Mucosa of stomach (tissue), 1 donor: ENCODE data around the gene TRPM3.
"Not testable (repeated sequence)": the region's sequence is repeated elsewhere in the genome, so short reads cannot be mapped to it uniquely, and the experiment has no call there.

ENCODE experiments used
- H3K27me3 ChIP-seq: one replicate; pipeline ENCODE4 v1.7.0; 2013; ENCODE audit warnings: mild to moderate bottlenecking, low read length; ENCODE audit not compliant: control insufficient read depth, insufficient read depth
- H3K36me3 ChIP-seq: one replicate; pipeline ENCODE4 v1.7.0; 2013; ENCODE audit warnings: low read length; ENCODE audit not compliant: control insufficient read depth, insufficient read depth
- H3K4me1 ChIP-seq: one replicate; pipeline ENCODE4 v1.7.0; 2013; ENCODE audit warnings: mild to moderate bottlenecking, low read length; ENCODE audit not compliant: control insufficient read depth, insufficient read depth
- H3K4me3 ChIP-seq: one replicate; pipeline ENCODE4 v1.7.0; 2013; ENCODE audit warnings: low read length
- H3K9ac ChIP-seq: one replicate; pipeline ENCODE4 v1.7.0; 2013; ENCODE audit warnings: mild to moderate bottlenecking, low read length, moderate library complexity
- H3K9me3 ChIP-seq: one replicate; pipeline ENCODE4 v1.7.0; 2013; ENCODE audit warnings: mild to moderate bottlenecking, low read length, moderate library complexity; ENCODE audit not compliant: control insufficient read depth
- donor health status: Pancreatic carcinoma.

Gene TRPM3

DNA sequence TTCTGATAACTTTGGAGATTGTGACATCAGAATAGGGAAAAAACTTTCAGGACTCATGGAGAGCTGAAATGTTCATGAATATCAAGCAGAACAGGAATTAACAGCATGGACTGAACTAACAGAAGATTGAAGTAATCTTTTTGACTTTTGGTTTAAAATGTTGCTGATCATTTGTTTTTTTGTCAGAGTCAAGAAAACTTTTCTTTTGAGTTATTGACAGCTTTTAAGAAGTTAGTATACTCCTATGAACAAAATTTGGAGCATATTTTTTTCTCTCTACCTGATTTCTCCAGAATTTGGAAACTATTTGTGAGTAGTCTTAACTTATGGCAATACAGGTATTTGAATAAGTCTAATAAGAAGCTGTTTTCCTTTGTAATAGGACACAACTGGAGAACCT lies 462.7 kb downstream of the TRPM3 start:
- no peaks in the 10 kb centered on the region for H3K9me3 ChIP-seq
- no peaks in the 10 kb centered on the region for H3K27me3 ChIP-seq
- H3K4me1 ChIP-seq = no peaks in the 10 kb centered on the region
- H3K9ac ChIP-seq = no peak overlapping the region
- no peak overlapping the region for H3K4me3 ChIP-seq
- no peaks in the 10 kb centered on the region for H3K36me3 ChIP-seq

GRCh38 chr9:70656281-70656680 lies 465.1 kb downstream of the TRPM3 start:
- no peak overlapping the region for H3K4me3 ChIP-seq
- no peaks in the 10 kb centered on the region for H3K4me1 ChIP-seq
- H3K36me3 ChIP-seq = no peaks in the 10 kb centered on the region
- H3K9me3 ChIP-seq = no peaks in the 10 kb centered on the region
- no peaks in the 10 kb centered on the region for H3K27me3 ChIP-seq
- no peak overlapping the region for H3K9ac ChIP-seq

GRCh38 chr9:70654144-70654543 lies 467.3 kb downstream of the TRPM3 start:
- Histone ChIP-seq H3K27me3 (no peaks in the 10 kb centered on the region), H3K9ac (no peak overlapping the region), H3K9me3 (no peaks in the 10 kb centered on the region), H3K4me3 (no peak overlapping the region), H3K4me1 (no peaks in the 10 kb centered on the region), H3K36me3 (no peaks in the 10 kb centered on the region)

DNA sequence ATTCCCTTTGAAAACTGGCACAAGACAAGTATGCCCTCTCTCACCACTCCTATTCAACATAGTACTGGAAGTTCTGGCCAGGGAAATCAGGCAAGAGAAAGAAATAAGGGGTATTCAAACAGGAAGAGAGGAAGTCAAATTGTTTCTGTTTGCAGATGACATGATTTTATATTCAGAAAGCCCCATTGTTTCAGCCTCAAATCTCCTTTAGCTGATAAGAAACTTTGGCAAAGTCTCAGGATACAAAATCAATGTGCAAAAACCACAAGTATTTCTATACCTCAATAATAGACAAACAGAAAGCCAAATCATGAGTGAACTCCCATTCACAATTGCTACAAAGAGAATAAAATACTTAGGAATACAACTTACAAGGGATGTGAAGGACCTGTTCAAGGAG lies 476.8 kb downstream of the TRPM3 start:
- not testable (repeated sequence) for H3K4me3 ChIP-seq, H3K9me3 ChIP-seq, H3K36me3 ChIP-seq, H3K27me3 ChIP-seq, H3K4me1 ChIP-seq, H3K9ac ChIP-seq

- no peaks in the 10 kb centered on the region for H3K27me3 ChIP-seq
- no peak overlapping the region for H3K4me3 ChIP-seq
- H3K9ac ChIP-seq = no peak overlapping the region
- no peaks in the 10 kb centered on the region for H3K36me3 ChIP-seq
- H3K9me3 ChIP-seq = no peaks in the 10 kb centered on the region
- no peaks in the 10 kb centered on the region for H3K4me1 ChIP-seq
These were observed 479.1 kb downstream of the TRPM3 start for GRCh38 chr9:70642341-70642740.

DNA sequence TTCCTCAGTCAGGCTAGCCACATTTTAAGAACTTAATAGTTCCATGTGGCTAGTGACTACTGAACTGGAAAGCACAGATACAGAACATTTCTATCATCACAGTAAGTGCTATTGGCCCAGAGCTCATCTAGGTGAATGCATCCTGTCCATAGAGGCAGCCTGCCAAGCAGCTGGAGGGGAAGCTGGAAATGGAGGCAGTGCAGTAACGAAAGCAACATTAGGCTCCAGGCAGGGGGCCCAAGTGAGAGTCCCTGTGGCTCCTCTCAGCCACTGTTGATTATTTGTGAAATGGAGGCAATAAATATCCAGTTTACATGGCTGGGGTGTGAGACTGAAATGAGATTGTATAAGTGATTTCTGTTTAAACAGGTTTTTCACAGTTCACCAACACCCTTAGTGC lies 479.8 kb downstream of the TRPM3 start:
- H3K4me3 ChIP-seq = no peak overlapping the region
- H3K9ac ChIP-seq = no peak overlapping the region
- no peaks in the 10 kb centered on the region for H3K27me3 ChIP-seq
- H3K36me3 ChIP-seq = no peaks in the 10 kb centered on the region
- H3K9me3 ChIP-seq = no peaks in the 10 kb centered on the region
- H3K4me1 ChIP-seq = no peaks in the 10 kb centered on the region

GRCh38 chr9:70641031-70641430 lies 480.4 kb downstream of the TRPM3 start:
- no peak overlapping the region for H3K9ac ChIP-seq
- H3K27me3 ChIP-seq = no peaks in the 10 kb centered on the region
- no peaks in the 10 kb centered on the region for H3K36me3 ChIP-seq
- H3K9me3 ChIP-seq = no peaks in the 10 kb centered on the region
- H3K4me1 ChIP-seq = no peaks in the 10 kb centered on the region
- H3K4me3 ChIP-seq = no peak overlapping the region

DNA sequence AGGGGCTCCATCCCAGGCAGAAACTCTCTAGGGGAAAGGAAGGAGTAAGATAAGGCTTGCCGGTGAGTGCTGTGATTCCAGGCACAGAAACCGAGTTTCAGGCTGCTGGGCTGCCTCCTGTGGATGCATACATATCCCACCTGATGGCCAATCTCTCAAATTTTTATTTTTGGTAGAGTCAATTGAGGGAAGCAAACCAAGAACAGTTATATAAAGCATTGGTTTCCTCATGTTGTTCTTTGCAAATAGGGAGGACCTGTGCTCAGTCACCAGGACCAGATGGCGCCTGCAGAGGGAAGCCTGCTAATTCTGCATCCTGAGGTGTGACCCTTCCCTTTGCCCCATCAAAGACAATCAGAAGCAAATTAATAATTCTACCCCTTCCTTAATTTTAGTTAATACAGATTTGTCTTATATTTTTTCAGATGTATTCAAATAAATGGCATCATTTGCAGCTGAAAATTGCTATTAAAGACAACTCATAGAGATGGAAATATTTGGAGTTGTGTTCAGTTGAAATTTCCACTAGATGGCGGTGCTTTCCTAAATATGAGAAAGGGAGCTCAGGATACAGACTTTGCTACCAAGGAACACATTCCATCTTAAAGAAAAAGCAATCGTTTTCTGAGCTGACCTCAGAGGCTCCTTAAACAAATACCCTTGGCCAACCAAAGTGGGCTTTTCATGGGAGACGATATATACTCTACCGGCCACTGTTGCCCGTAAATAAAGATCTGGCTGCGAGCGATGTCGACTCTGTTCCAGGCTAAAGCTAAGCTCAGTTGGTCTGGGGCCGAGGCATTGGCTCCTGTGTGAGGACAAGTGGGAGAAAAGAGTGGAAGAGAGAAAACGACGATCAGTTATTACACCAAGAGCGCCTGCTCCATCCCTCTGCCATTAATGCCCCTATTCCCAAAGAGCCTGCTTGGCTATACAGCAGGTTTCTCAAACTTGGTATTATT lies 481.3 kb downstream of the TRPM3 start:
- no peak overlapping the region for H3K4me3 ChIP-seq

GRCh38 chr9:70635790-70636189 lies 485.6 kb downstream of the TRPM3 start:
- Histone ChIP-seq H3K36me3 (no peaks in the 10 kb centered on the region), H3K9me3 (no peaks in the 10 kb centered on the region), H3K4me3 (no peak overlapping the region), H3K4me1 (no peaks in the 10 kb centered on the region), H3K27me3 (no peaks in the 10 kb centered on the region), H3K9ac (no peak overlapping the region)

More for the DNA sequence above, 481.3 kb downstream of the TRPM3 start:
- no peaks in the 10 kb centered on the region for H3K36me3 ChIP-seq
- no peaks in the 10 kb centered on the region for H3K9me3 ChIP-seq
- no peak overlapping the region for H3K9ac ChIP-seq
- H3K4me1 ChIP-seq = no peaks in the 10 kb centered on the region
- no peaks in the 10 kb centered on the region for H3K27me3 ChIP-seq

GRCh38 chr9:70634696-70635095 lies 486.7 kb downstream of the TRPM3 start:
- H3K4me3 ChIP-seq = no peak overlapping the region
- no peak overlapping the region for H3K9ac ChIP-seq
- H3K4me1 ChIP-seq = no peaks in the 10 kb centered on the region
- no peaks in the 10 kb centered on the region for H3K27me3 ChIP-seq
- no peaks in the 10 kb centered on the region for H3K9me3 ChIP-seq
- no peaks in the 10 kb centered on the region for H3K36me3 ChIP-seq

- Histone ChIP-seq H3K4me1 (no peaks in the 10 kb centered on the region), H3K9me3 (no peaks in the 10 kb centered on the region), H3K4me3 (no peak overlapping the region), H3K36me3 (no peaks in the 10 kb centered on the region), H3K9ac (no peak overlapping the region), H3K27me3 (no peaks in the 10 kb centered on the region)
These were observed 490.4 kb downstream of the TRPM3 start for GRCh38 chr9:70630971-70631370.

GRCh38 chr9:70629080-70629685 lies 492.2 kb downstream of the TRPM3 start:
- H3K36me3 ChIP-seq, H3K4me1 ChIP-seq, H3K4me3 ChIP-seq, H3K27me3 ChIP-seq, H3K9ac ChIP-seq, H3K9me3 ChIP-seq: not testable (repeated sequence)
